Sciatic nerve (tissue), 2 donors: ENCODE results near the gene SNX27. TPM values are rescaled to one million over a fixed set of nuclear protein-coding genes. Genes with fewer than 3 reads are reported as not detected.

ENCODE experiments used
- ATAC-seq: fragments of 200-7000 bp; cut with Tn5 transposase; one replicate; pipeline ENCODE4 v1.9.1; 2020; ENCODE audit warnings: mild to moderate bottlenecking, moderate library complexity
- DNase-seq: peaks from one replicate; pipeline ENCODE4 v3.0.0-alpha.2; 2020; ENCODE audit warnings: low spot score
- intact Hi-C: fragments of 100-400 bp; cut with DNase I; formaldehyde crosslinking; loops from one replicate; pipeline ENCODE4 v1.14.2; 2022
- total RNA-seq: library from RNA; stranded (reverse); fragmentation: NEBNext Ultra II Directional; extraction: Animal tissue kit (Norgen Biotek cat#: 25700); gene quantifications from one replicate; pipeline ENCODE4 v1.2.1, GENCODE V29; 2021
- donor health status: DM: no; HTN: no; CAD: no.
- donor health status: DM: no; HTN: no; CAD: no.

The SNX27 gene
- total RNA-seq, 1 donor from 2014 or later: 60.4 TPM

GRCh38 chr1:151686561-151686960, 74.7 kb downstream of the SNX27 start:
- intact Hi-C loops: no loop called here
- no peak for ATAC-seq
- no peak for DNase-seq

GRCh38 chr1:151689494-151689893, 77.6 kb downstream of the SNX27 start:
- intact Hi-C loops: no loop called here
- no peak for ATAC-seq
- no peak for DNase-seq

- DNase-seq (no peak), ATAC-seq (no peak)
- intact Hi-C loops: no loop called here
Observed at GRCh38 chr1:151692226-151692625, 80.4 kb downstream of the SNX27 start.

GRCh38 chr1:151693057-151693651, 81.3 kb downstream of the SNX27 start:
- ATAC-seq (no peak), DNase-seq (no peak)
- intact Hi-C loops: no loop called here

GRCh38 chr1:151701515-151701914, 89.7 kb downstream of the SNX27 start:
- DNase-seq (no peak), ATAC-seq (no peak)
- intact Hi-C loops: no loop called here

- intact Hi-C loops: no loop called here
- ATAC-seq (no peak), DNase-seq (no peak)
Observed at GRCh38 chr1:151702936-151703335, 91.1 kb downstream of the SNX27 start.

GRCh38 chr1:151703813-151704212, 92.0 kb downstream of the SNX27 start:
- DNase-seq (no peak), ATAC-seq (no peak)
- intact Hi-C loops: no loop called here

- ATAC-seq (no peak), DNase-seq (no peak)
- intact Hi-C loops: no loop called here
Observed at GRCh38 chr1:151704246-151704645, 92.4 kb downstream of the SNX27 start.

- intact Hi-C loops: no loop called here
- DNase-seq (no peak), ATAC-seq (no peak)
Observed at GRCh38 chr1:151705146-151705545, 93.3 kb downstream of the SNX27 start.

- DNase-seq: no peak
- intact Hi-C loops: no loop called here
- ATAC-seq: no peak
Observed at GRCh38 chr1:151705753-151706463, 94.1 kb downstream of the SNX27 start.

GRCh38 chr1:151706464-151707415, 94.9 kb downstream of the SNX27 start:
- DNase-seq (no peak), ATAC-seq (no peak)
- intact Hi-C loops: no loop called here

GRCh38 chr1:151707541-151708065, 95.8 kb downstream of the SNX27 start:
- no peak for ATAC-seq
- DNase-seq: no peak
- intact Hi-C loops: no loop called here

- intact Hi-C loops: no loop called here
- DNase-seq (no peak), ATAC-seq (no peak)
Observed at GRCh38 chr1:151708891-151709290, 97.0 kb downstream of the SNX27 start.

- intact Hi-C loops: no loop called here
- ATAC-seq (no peak), DNase-seq (no peak)
Observed at GRCh38 chr1:151710187-151710840, 98.5 kb downstream of the SNX27 start.

GRCh38 chr1:151711044-151711800, 99.4 kb downstream of the SNX27 start:
- ATAC-seq: no peak
- intact Hi-C loops: no loop called here
- no peak for DNase-seq

- DNase-seq: no peak
- intact Hi-C loops: no loop called here
- no peak for ATAC-seq
Observed at GRCh38 chr1:151711951-151712350, 100.1 kb downstream of the SNX27 start.

- DNase-seq: no peak
- intact Hi-C loops: no loop called here
- ATAC-seq: no peak
Observed at GRCh38 chr1:151713044-151713443, 101.2 kb downstream of the SNX27 start.

- ATAC-seq (no peak), DNase-seq (no peak)
- intact Hi-C loops: no loop called here
Observed at GRCh38 chr1:151713874-151714273, 102.0 kb downstream of the SNX27 start.
